Peyer's patch (tissue), 4 donors: ENCODE results near the gene RNF115.

ENCODE experiments used
- CTCF ChIP-seq, 6 experiments: fragments of 450-650 bp in 4 of 6; fragments of 200-600 bp in 2 of 6; sonication (generic) in 1 of 6; IDR thresholded peaks; one replicate each; pipeline ENCODE4 v1.5.1; 2017 to 2019; ENCODE audit warnings: antibody characterized with exemption in 6 of 6, mild to moderate bottlenecking in 3 of 6, moderate library complexity in 1 of 6
- POLR2A ChIP-seq, 2 donors: fragments of 450-650 bp; IDR thresholded peaks; one replicate each; pipeline ENCODE4 v1.5.1; 2017; ENCODE audit warnings: antibody characterized with exemption in 2 of 2, mild to moderate bottlenecking in 2 of 2, moderate library complexity in 2 of 2

GRCh38 chr1:145792484-145792883 is 31.4 kb downstream of the RNF115 start:
- TF ChIP-seq POLR2A (IDR thresholded peaks at IDR 0.05) (no peak), CTCF (IDR thresholded peaks at IDR 0.05) (no peak)
